ENCODE measurements around the gene BFSP1.

The BFSP1 gene

DNA sequence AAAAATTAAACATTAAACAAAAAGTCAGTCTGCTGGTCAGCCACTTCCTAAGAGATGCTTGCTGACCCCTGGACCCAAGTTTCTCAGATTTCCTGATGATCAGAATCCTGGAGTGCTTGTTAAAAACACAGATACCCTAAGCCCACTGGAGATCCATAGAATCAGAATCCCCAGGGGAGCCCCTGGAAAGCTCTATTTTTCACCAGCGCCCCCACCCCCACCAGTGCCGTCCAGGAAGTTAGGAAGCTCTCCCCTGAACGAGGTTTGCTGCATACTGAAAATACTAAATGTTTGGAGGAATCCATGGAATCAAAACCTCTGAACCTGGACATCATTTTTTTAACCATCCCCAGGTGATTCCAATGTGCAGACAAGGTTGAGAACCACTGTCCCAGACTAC is 69.2 kb downstream of the BFSP1 start:
- H3K27ac ChIP-seq, result no peak overlapping the region
- TF ChIP-seq, protein P1, sequence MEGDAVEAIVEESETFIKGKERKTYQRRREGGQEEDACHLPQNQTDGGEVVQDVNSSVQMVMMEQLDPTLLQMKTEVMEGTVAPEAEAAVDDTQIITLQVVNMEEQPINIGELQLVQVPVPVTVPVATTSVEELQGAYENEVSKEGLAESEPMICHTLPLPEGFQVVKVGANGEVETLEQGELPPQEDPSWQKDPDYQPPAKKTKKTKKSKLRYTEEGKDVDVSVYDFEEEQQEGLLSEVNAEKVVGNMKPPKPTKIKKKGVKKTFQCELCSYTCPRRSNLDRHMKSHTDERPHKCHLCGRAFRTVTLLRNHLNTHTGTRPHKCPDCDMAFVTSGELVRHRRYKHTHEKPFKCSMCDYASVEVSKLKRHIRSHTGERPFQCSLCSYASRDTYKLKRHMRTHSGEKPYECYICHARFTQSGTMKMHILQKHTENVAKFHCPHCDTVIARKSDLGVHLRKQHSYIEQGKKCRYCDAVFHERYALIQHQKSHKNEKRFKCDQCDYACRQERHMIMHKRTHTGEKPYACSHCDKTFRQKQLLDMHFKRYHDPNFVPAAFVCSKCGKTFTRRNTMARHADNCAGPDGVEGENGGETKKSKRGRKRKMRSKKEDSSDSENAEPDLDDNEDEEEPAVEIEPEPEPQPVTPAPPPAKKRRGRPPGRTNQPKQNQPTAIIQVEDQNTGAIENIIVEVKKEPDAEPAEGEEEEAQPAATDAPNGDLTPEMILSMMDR (IDR thresholded peaks at IDR 0.05), result no peak
- no peak overlapping the region for H3K4me3 ChIP-seq
- DNase-seq (ENCODE audit: low spot score), result no peak

DNA sequence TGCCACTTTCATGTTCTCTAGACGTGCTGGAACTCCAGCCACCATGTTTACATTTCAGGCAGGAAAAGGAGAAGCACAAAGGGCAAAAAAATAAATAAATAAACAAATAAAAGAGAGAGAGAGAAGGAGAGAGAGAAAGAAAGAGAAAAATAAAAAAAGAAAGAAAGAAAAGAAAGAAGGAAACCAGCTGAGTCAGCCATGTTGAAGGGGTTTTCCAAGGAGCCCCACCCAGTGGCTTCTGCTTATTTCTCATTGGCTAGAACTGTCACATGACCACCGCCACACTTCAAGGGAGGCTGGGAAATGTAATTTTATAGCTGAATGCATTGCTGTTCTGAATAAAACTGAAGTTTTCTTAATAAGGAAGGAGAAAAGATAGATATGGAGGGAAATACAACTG is 71.1 kb downstream of the BFSP1 start:
- H3K27ac ChIP-seq, result no peak overlapping the region
- DNase-seq (ENCODE audit: low spot score), result no peak
- H3K4me3 ChIP-seq, result no peak overlapping the region
- TF ChIP-seq, protein P1 (IDR thresholded peaks at IDR 0.05), result no peak

DNA sequence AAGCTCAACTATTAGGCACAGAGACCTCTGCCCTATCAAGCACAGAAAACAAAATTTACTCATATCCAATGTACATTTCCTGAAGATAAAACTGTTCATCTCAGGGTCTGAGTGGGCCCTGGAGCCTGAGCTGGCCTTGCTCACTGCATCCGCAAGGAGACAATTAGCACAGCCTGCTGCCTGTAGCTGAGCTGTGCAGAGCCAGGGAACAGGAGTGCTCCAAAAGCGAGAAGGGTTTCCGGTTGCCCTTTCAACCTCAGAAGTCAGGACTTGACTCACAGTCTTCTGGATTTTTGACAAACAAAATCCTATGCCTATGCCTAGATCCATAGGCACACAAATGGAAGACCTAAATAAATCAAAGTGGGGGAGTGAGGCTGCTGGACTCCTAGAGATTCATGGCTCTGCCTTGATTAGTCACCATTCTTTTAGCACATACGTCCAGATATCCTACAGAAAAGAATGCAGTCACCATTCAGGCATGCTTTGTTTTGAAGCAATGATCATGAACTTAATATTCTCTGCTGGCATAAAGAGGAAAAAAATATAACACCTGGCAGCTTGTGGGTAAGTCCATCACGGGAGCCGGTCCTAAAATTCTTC is 73.5 kb downstream of the BFSP1 start:
- DNase-seq (ENCODE audit: low spot score), result no peak
- Histone ChIP-seq H3K4me3 (no peak overlapping the region), H3K27ac (no peak overlapping the region)
- TF ChIP-seq, protein P1 (IDR thresholded peaks at IDR 0.05), result no peak

DNA sequence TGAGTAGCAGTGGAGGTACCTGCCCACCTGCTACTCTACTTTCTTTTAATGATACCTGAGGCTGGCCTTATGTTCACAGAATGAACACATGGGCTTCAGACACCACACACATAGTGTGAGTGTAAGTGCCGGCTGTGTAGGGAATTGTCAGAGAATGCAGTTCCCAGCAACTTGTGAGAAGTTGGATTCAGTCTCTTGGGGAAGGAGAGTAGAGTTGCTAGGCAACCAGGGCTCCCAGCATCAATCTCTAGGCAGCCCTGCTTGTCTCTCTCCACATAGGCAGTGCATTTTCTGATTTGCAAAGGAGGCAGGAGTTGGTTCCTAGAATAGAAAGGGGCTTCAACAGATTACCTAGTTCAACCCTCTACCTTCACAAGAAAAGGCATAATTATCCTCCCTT is 74.1 kb downstream of the BFSP1 start:
- no peak for DNase-seq (ENCODE audit: low spot score)
- H3K27ac ChIP-seq, result no peak overlapping the region
- TF ChIP-seq, protein P1 (IDR thresholded peaks at IDR 0.05), result no peak
- H3K4me3 ChIP-seq, result no peak overlapping the region

DNA sequence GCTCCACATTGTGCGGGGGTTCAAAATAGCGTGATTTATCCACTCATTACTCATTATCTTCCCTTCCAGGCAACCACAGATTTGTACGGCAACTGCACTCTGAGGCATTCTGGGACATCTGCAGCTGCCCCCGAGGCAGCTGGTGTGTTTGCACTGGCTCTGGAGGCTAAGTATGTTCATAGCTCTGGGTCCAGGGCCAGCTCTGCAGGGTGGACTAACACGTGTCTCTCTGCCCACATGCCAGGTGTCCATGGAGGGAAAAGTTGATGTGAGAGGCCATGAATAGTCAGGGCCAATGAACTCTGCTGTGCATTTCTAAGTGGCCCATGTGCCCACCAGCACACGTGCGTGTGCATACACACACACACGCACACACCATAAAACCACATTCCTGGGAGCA is 74.9 kb downstream of the BFSP1 start:
- TF ChIP-seq, protein P1 (IDR thresholded peaks at IDR 0.05), result no peak
- Histone ChIP-seq H3K4me3 (no peak overlapping the region), H3K27ac (no peak overlapping the region)
- no peak for DNase-seq (ENCODE audit: low spot score)

DNA sequence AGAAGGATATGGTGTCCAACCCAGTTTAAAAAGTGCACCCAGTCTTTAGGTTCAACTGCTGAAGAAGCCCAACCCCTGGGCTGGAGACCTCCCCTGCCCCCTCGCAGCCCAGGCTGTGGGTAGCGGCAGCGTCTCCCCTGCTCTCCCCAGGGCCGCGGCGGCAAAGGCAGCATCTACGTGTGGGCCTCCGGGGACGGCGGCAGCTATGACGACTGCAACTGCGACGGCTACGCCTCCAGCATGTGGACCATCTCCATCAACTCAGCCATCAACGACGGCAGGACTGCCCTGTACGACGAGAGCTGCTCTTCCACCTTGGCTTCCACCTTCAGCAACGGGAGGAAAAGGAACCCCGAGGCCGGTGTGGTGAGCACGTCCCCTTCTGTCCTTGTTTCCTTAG is 77.6 kb downstream of the BFSP1 start:
- TF ChIP-seq, protein P1 (IDR thresholded peaks at IDR 0.05), result no peak
- no peak overlapping the region for H3K4me3 ChIP-seq
- H3K27ac ChIP-seq, result no peak overlapping the region
- DNase-seq (ENCODE audit: low spot score), result no peak

DNA sequence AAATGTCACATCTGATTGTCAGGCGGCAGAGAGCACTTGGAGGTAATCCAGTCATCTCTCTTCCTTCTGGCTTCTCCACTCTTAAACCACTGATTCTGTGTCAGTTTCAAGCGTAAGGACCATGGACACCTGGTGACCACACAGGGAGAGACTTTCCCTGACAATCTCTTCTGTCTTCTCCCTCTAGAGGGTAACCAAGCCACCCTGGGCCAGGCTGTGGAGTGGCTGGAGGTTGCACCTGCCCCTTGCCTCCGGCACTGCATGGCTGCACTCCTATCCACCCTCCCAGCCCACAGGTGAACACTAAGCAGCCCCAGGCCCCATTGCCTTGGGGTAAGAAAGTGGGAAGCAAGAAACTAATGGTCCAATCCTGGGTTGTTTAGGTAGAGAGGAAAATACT is 78.7 kb downstream of the BFSP1 start:
- no peak for DNase-seq (ENCODE audit: low spot score)
- no peak overlapping the region for H3K27ac ChIP-seq
- H3K4me3 ChIP-seq, result no peak overlapping the region
- TF ChIP-seq, protein P1 (IDR thresholded peaks at IDR 0.05), result no peak
